ENCODE data around the gene KPTN.
A peak's percentile ranks its signal among the peaks of the same experiment; 100 is the strongest.

The KPTN gene

DNA sequence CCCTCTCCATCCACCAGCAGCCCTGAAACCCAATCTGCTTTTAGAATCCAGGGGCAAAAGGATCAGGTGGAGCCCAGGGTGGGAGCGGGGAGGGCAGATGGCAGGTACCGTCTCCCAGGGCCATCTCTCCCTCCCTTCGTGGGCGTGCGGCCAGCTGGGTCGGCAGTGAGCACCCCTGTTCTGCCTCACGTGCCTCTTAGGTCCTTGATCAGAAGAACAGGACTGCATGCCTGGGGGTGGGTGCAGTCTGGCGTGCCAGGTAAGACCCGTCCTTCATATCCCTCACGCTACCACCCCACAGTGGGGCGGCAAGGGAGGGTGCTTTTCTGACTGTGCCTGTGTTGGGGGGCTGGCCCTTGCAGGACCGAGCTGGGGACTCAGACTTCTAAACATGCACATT is 14.3 kb downstream of the KPTN start:
- no peak for DNase-seq (ENCODE audit: low read depth in 3 of 3)

GRCh38 chr19:47469363-47469700 is 14.7 kb downstream of the KPTN start:
- DNase-seq (ENCODE audit: low read depth in 3 of 3) = no peak

GRCh38 chr19:47467914-47468313 is 16.1 kb downstream of the KPTN start:
- DNase-seq (ENCODE audit: low read depth in 3 of 3) = no peak

- DNase-seq (ENCODE audit: low read depth in 3 of 3) = no peak
These were observed 18.1 kb downstream of the KPTN start for GRCh38 chr19:47465957-47466356.

DNA sequence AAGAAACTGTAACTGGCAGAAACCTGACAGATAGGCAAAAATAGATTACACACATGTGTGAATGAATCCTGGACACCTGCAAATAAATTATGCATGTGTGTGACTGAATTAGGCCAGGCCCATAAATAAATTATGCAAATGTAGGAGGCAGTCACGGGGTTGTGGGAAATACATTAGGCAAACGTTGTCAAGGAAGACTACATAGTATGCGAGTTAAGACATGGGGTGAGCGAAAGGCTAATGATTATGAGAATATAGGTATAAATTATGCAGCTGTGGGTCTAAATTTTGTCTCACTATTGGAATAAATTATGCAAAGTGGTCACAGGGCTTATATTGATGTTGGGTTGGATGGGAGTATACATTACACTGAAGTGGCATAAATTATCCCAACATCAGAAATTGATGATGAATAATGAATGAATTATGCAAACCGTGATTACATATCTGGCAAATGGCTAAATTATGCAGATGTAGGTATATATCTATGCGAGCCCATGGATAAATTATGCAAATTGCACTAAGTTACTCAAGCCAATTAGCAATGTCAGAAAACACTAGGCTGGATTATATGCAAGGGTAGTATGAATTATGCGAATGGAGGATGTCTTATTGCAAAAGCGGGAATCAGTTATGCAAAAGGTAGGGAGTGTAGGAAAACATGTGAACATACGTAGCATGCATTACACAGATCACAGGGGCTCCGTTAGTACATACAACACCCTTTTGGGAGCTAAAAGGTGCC is 19.2 kb downstream of the KPTN start:
- no peak for DNase-seq (ENCODE audit: low read depth in 3 of 3)

DNA sequence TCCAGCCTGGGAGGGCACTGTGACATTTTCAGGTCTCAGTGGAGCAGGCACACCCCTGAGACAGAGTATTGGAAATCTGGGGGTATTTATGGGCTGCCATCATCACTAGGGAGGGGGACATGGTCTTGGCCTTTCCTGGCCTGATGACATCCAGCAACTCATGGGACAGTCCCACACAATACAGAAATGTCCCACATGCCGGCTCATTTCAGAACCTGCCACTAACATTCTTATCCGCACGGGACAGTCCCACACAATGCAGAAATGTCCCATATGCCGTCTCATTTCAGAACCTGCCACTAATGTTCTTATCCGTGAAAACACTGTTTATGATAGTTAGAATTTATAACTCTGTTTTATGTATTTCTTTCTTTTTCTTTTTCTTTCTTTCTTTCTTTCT is 22.1 kb downstream of the KPTN start:
- no peak for DNase-seq (ENCODE audit: low read depth in 3 of 3)

DNA sequence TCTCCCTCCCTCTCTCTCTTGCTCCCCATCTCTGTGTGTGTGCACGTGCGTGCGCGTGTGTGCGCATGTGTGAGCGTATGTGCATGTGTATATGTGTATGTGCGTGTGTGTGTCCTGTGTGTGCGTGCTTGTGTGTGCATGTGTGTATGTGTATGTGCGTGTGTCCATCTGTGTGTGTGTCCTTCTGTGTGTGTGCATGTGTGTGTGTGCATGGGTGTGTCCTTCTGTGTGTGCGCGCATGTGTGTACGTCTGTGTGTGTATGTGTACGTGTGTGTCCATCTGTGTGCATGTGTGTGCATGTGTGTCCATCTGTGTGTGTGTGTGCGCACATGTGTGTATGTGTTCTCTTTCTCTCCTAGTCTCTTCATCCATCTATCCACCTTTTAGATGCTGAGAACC is 24.5 kb downstream of the KPTN start:
- DNase-seq (ENCODE audit: low read depth in 3 of 3) = no peak

DNA sequence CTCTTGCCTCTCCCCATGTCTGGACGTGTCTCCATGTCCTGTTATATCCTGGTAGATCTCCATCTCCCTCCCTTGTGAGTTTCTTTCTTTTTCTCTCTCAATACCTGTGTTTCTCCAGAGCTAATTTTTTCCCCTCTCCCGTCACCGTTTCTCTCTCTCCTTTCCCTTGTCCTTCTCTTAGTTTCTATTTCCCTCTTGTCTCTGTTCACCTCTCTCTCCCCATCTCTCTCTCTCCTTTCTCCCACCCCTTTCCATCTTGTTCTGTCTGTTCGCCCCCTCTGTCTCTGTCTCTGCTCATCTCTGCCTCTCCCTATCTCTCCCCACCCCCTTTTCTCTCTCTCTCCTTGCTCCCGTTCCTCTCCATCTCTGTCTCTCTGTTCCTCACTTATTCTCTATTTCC is 25.3 kb downstream of the KPTN start:
- DNase-seq (ENCODE audit: low read depth in 3 of 3) = no peak

- no peak for DNase-seq (ENCODE audit: low read depth in 3 of 3)
These were observed 27.1 kb downstream of the KPTN start for GRCh38 chr19:47456721-47457474.

GRCh38 chr19:47450478-47450877 is 33.5 kb downstream of the KPTN start:
- DNase-seq (ENCODE audit: low read depth in 3 of 3) = no peak

GRCh38 chr19:47448360-47448727 is 35.7 kb downstream of the KPTN start:
- DNase-seq (ENCODE audit: low read depth in 3 of 3) = no peak

GRCh38 chr19:47447470-47448359 is 36.3 kb downstream of the KPTN start:
- DNase-seq (ENCODE audit: low read depth in 3 of 3) = peak in 2 of 3 experiments; percentile 28 to 68

- DNase-seq (ENCODE audit: low read depth in 3 of 3) = peak in 1 of 3 experiments; percentile 47
These were observed 37.2 kb downstream of the KPTN start for GRCh38 chr19:47446534-47447469.

- peak in 2 of 3 experiments; percentile 29 to 32 for DNase-seq (ENCODE audit: low read depth in 3 of 3)
These were observed 38.0 kb downstream of the KPTN start for GRCh38 chr19:47445937-47446402.

GRCh38 chr19:47445527-47445926 is 38.5 kb downstream of the KPTN start:
- no peak for DNase-seq (ENCODE audit: low read depth in 3 of 3)

GRCh38 chr19:47444388-47444821 is 39.6 kb downstream of the KPTN start:
- no peak for DNase-seq (ENCODE audit: low read depth in 3 of 3)

DNA sequence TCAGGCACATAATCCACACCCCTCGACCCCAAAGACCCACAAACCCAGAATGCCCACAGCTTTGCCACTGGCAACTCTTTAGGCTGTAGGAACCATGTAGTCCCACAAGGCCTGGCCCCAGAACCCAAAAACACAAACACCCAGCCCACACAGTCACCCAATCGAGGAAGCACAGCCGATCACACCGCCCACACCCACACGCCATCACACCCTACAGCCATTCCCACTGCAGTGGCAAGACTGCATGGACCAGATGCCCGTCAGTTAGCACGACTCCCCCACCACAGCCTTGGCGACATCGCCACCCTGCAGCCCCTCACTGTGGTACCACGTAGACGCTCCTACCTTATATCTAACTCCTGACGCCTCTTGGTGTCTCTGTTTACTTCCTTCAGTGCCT is 40.7 kb downstream of the KPTN start:
- no peak for DNase-seq (ENCODE audit: low read depth in 3 of 3)

DNA sequence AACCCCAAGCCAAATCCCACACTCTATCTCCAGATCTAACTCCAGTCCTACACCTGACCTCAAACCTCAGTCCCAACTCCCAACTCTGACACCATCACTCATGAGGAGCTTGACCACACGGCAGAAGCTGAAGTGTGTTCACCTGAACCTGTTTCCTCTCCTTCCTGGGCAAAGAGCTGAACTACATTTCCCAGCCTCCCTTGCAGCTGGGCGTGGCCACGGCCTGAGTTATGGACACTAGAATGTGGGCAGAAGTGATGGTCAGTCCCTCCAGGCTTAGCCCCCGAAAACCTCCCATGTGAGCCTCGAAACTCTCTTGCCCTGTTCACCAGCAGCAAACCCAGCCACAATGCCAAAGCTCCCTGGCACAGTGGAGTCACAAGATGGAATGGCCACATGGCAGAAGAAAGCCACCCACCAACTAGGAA is 45.2 kb downstream of the KPTN start:
- DNase-seq (ENCODE audit: low read depth in 3 of 3) = no peak

- DNase-seq (ENCODE audit: low read depth in 3 of 3) = no peak
These were observed 46.5 kb downstream of the KPTN start for GRCh38 chr19:47437500-47437899.

- DNase-seq (ENCODE audit: low read depth in 3 of 3) = peak; percentile 74 to 82 (median 79)
These were observed 47.2 kb downstream of the KPTN start for GRCh38 chr19:47436712-47437401.
